CD14-positive monocyte (primary cell): Measurements from ENCODE around the gene MBOAT7. TPM values are rescaled to one million over a fixed set of nuclear protein-coding genes. Genes with fewer than 3 reads are reported as not detected.
A peak's percentile ranks its signal among the peaks of the same experiment; 100 is the strongest.

Experiments used
- DNase-seq, 3 donors: peaks; one replicate each; pipeline ENCODE4 v3.0.0-alpha.2; 2011 to 2022
- H2AFZ ChIP-seq: 2 replicates; pipeline ENCODE4 v1.6.0; 2012; ENCODE audit warnings: mild to moderate bottlenecking, low read depth, low read length, inconsistent platforms; ENCODE audit not compliant: insufficient read depth, poor library complexity, severe bottlenecking
- H3K27ac ChIP-seq, 2 donors: 1 replicate in 1 of 2; 2 replicates in 1 of 2; pipeline ENCODE4 v1.5.1; 2012 to 2013; ENCODE audit warnings: low read length in 2 of 2, control low read depth in 1 of 2, inconsistent platforms in 1 of 2, low read depth in 1 of 2, mild to moderate bottlenecking in 1 of 2
- H3K27me3 ChIP-seq, 2 donors: one replicate each; pipeline versions ENCODE4 v1.6.0 to v1.6.1; 2011 to 2013; ENCODE audit warnings: low read length in 2 of 2; ENCODE audit not compliant: control insufficient read depth in 2 of 2, insufficient read depth in 2 of 2
- H3K36me3 ChIP-seq, 2 donors: replicated peaks in 1 of 2; 1 replicate in 1 of 2; 2 replicates in 1 of 2; pipeline versions ENCODE4 v1.5.1 to v1.6.1; 2012 to 2013; ENCODE audit warnings: low read length in 2 of 2, control low read depth in 1 of 2, inconsistent platforms in 1 of 2, mild to moderate bottlenecking in 1 of 2; ENCODE audit not compliant: insufficient read depth in 2 of 2, control insufficient read depth in 1 of 2
- H3K4me1 ChIP-seq, 2 donors: 1 replicate in 1 of 2; 2 replicates in 1 of 2; pipeline versions ENCODE4 v1.5.1 to v1.6.1; 2012 to 2013; ENCODE audit warnings: low read length in 2 of 2, control low read depth in 1 of 2, inconsistent platforms in 1 of 2, mild to moderate bottlenecking in 1 of 2, moderate library complexity in 1 of 2; ENCODE audit not compliant: insufficient read depth in 2 of 2, control insufficient read depth in 1 of 2
- H3K4me2 ChIP-seq: replicated peaks from 2 replicates; pipeline ENCODE3; 2012; ENCODE audit warnings: low read length, moderate library complexity, mild to moderate bottlenecking; ENCODE audit not compliant: poor library complexity, severe bottlenecking; ENCODE audit errors: extremely low read depth
- H3K4me3 ChIP-seq, 3 experiments: fragments of 200-600 bp in 1 of 3; sonication (generic) in 1 of 3; replicated peaks in 1 of 3; 1 replicate in 2 of 3; 2 replicates in 1 of 3; pipeline ENCODE4 v1.5.1; 2011 to 2013; ENCODE audit warnings: low read length in 3 of 3, mild to moderate bottlenecking in 3 of 3, control low read depth in 2 of 3, low read depth in 2 of 3, inconsistent platforms in 1 of 3, moderate library complexity in 1 of 3
- H3K79me2 ChIP-seq: 2 replicates; pipeline ENCODE4 v1.6.0; 2012; ENCODE audit warnings: mild to moderate bottlenecking, control low read depth, inconsistent platforms, low read length, moderate library complexity; ENCODE audit not compliant: insufficient read depth
- H3K9ac ChIP-seq: 2 replicates; pipeline ENCODE4 v1.6.0; 2017; ENCODE audit warnings: low read length, mild to moderate bottlenecking; ENCODE audit not compliant: insufficient read depth, poor library complexity, severe bottlenecking
- H3K9me3 ChIP-seq, 2 donors: replicated peaks in 1 of 2; 1 replicate in 1 of 2; 2 replicates in 1 of 2; pipeline versions ENCODE4 v1.5.1 to v1.6.1; 2012 to 2013; ENCODE audit warnings: low read length in 2 of 2, control low read depth in 1 of 2; ENCODE audit not compliant: control insufficient read depth in 1 of 2, insufficient read depth in 1 of 2
- H4K20me1 ChIP-seq: 2 replicates; pipeline ENCODE4 v1.6.0; 2012; ENCODE audit warnings: mild to moderate bottlenecking, low read length, control low read depth, moderate library complexity; ENCODE audit not compliant: insufficient read depth
- H3K27ac Mint-ChIP-seq, 7 donors: one replicate each; pipeline ENCODE4 v1.8.0; 2020; ENCODE audit warnings: mild to moderate bottlenecking in 7 of 7, mixed read lengths in 7 of 7, moderate library complexity in 6 of 7, inconsistent platforms in 2 of 7
- H3K27me3 Mint-ChIP-seq, 3 donors: one replicate each; pipeline ENCODE4 v1.8.0; 2021 to 2022; ENCODE audit warnings: low read depth in 3 of 3, mild to moderate bottlenecking in 3 of 3, mixed read lengths in 3 of 3, moderate library complexity in 3 of 3, inconsistent platforms in 1 of 3
- H3K36me3 Mint-ChIP-seq, 2 donors: one replicate each; pipeline ENCODE4 v1.8.0; 2020; ENCODE audit warnings: mixed read lengths in 2 of 2, inconsistent platforms in 1 of 2, mild to moderate bottlenecking in 1 of 2
- H3K4me1 Mint-ChIP-seq: one replicate; pipeline ENCODE4 v1.8.0; 2020; ENCODE audit warnings: mild to moderate bottlenecking, mixed read lengths
- H3K4me3 Mint-ChIP-seq, 2 donors: one replicate each; pipeline ENCODE4 v1.8.0; 2020; ENCODE audit warnings: mild to moderate bottlenecking in 2 of 2, mixed read lengths in 2 of 2, moderate library complexity in 1 of 2
- H3K9me3 Mint-ChIP-seq, 7 donors: one replicate each; pipeline ENCODE4 v1.8.0; 2020 to 2022; ENCODE audit warnings: mixed read lengths in 7 of 7, mild to moderate bottlenecking in 6 of 7, moderate library complexity in 6 of 7, inconsistent platforms in 2 of 7
- WGBS: methylation state at CpG from one replicate; pipeline ENCODE4 v1.1.5; 2013; ENCODE audit warnings: missing lambda C conversion rate; ENCODE audit not compliant: insufficient coverage; 5-methylcytosine and 5-hydroxymethylcytosine counted together
- intact Hi-C, 2 donors: fragments of 100-400 bp; cut with micrococcal nuclease; formaldehyde crosslinking; loops; one replicate each; pipeline versions ENCODE4 v1.15.0 to v1.15.1; 2023
- polyA plus RNA-seq, 3 donors: library from polyadenylated mRNA; depleted of rRNA in 1 of 3; unstranded in 2 of 3; stranded (reverse) in 1 of 3; fragments of 300-500 nt in 2 of 3; fragments of >200 nt in 1 of 3; fragmentation: Illumina TruSeq in 2 of 3; gene quantifications; 1 replicate in 2 of 3; 2 replicates in 1 of 3; pipeline ENCODE4 v1.2.3, GENCODE V29; 2012 to 2021
- TF ChIP-seq, protein P1 (sequence below): fragments of 200-600 bp; IDR thresholded peaks from one replicate; pipeline ENCODE4 v1.8.0; 2022; ENCODE audit warnings: antibody characterized with exemption, mild to moderate bottlenecking

The MBOAT7 gene
- polyA plus RNA-seq, 3 donors = 84.0 to 115 (median 111) TPM

DNA sequence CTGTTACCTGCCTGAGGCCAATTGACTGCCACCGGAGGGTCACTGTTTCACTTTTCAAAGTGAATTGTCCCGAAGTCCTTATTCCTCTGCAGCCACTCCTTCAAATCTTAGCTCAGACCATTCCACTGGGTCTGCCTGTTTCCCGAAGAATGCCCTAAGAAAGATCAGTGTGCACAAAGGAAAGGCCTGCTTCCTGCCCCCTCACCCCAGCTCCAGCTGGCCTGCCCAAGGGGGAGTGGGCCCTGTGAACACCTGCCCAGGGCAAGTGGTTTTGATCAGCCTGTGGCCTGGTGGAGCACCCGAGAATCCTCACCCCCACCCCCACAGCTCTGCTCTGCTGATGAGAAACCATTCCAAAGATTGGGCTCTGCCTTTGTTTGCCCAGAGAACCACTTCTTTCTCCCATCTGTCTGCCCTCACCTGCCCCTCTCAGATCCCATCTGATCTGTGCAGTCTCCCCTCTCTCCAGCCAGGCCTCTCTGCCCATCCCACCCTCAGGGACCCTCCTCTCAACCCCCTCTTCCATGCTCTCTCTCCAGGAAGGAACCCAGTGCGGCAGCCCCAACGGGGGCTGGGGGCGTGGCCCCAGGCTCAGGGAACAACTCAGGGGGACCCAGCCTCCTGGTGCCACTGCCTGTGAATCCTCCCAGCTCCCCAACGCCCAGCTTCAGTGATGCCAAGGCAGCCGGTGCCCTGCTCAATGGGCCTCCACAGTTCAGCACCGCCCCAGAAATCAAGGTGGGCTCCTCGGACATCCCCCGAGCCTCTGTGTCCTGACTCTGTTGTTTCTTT, 40.2 kb downstream of the MBOAT7 start:
- Histone ChIP-seq H3K9ac (no peak overlapping the region), H3K4me1 (no peaks in the 10 kb centered on the region), H3K79me2 (no peaks in the 10 kb centered on the region), H3K36me3 (peaks cover 92 to 99% of the 10 kb centered on the region in 2 donors), H2AFZ (no peak overlapping the region), H3K27ac (no peak overlapping the region), H3K4me2 (no peak overlapping the region), H4K20me1 (peaks cover 82% of the 10 kb centered on the region), H3K4me3 (no peak overlapping the region), H3K9me3 (no peaks in the 10 kb centered on the region), H3K27me3 (no peaks in the 10 kb centered on the region)
- Mint-ChIP-seq H3K36me3 (peaks cover 85 to 95% of the 10 kb centered on the region in 2 donors), H3K9me3 (no peaks in the 10 kb centered on the region), H3K27ac (peak overlapping the region in 4 of 7 donors; percentile 4 to 82 (median 56)), H3K4me3 (no peak overlapping the region), H3K27me3 (peaks cover 0 to 2% (median 0%) of the 10 kb centered on the region in 3 donors), H3K4me1 (no peaks in the 10 kb centered on the region)
- intact Hi-C loops = no loop called here
- 87% methylated on average over 12 of the region's 12 CpGs for WGBS
- TF ChIP-seq, protein P1, sequence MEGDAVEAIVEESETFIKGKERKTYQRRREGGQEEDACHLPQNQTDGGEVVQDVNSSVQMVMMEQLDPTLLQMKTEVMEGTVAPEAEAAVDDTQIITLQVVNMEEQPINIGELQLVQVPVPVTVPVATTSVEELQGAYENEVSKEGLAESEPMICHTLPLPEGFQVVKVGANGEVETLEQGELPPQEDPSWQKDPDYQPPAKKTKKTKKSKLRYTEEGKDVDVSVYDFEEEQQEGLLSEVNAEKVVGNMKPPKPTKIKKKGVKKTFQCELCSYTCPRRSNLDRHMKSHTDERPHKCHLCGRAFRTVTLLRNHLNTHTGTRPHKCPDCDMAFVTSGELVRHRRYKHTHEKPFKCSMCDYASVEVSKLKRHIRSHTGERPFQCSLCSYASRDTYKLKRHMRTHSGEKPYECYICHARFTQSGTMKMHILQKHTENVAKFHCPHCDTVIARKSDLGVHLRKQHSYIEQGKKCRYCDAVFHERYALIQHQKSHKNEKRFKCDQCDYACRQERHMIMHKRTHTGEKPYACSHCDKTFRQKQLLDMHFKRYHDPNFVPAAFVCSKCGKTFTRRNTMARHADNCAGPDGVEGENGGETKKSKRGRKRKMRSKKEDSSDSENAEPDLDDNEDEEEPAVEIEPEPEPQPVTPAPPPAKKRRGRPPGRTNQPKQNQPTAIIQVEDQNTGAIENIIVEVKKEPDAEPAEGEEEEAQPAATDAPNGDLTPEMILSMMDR = no peak
- no peak for DNase-seq

DNA sequence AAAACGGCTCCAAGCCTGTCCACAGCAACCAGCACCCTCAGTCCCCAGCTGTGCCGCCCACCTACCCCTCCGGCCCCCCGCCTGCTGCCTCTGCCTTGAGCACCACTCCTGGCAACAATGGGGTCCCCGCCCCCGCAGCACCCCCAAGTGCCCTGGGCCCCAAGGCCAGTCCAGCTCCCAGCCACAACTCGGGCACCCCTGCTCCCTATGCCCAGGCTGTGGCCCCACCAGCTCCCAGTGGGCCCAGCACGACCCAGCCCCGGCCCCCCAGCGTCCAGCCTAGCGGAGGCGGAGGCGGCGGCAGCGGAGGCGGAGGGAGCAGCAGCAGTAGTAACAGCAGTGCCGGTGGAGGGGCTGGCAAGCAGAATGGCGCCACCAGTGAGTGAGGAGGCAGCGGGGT, 41.2 kb downstream of the MBOAT7 start:
- Mint-ChIP-seq H3K27me3 (peaks cover 0 to 2% (median 0%) of the 10 kb centered on the region in 3 donors), H3K27ac (peak overlapping the region in 1 of 7 donors; percentile 6), H3K9me3 (no peaks in the 10 kb centered on the region), H3K36me3 (peaks cover 85 to 95% of the 10 kb centered on the region in 2 donors), H3K4me1 (no peaks in the 10 kb centered on the region), H3K4me3 (no peak overlapping the region)
- H2AFZ ChIP-seq = no peak overlapping the region
- WGBS = 94% methylated on average over 18 of the region's 19 CpGs
- no peak overlapping the region for H3K9ac ChIP-seq
- no peaks in the 10 kb centered on the region for H3K4me1 ChIP-seq
- peaks cover 3% of the 10 kb centered on the region for H3K79me2 ChIP-seq
- no peak overlapping the region for H3K4me3 ChIP-seq
- no peak overlapping the region for H3K27ac ChIP-seq
- no peaks in the 10 kb centered on the region for H3K27me3 ChIP-seq
- H3K36me3 ChIP-seq = peaks cover 92 to 99% of the 10 kb centered on the region in 2 donors
- intact Hi-C loops = no loop called here
- H4K20me1 ChIP-seq = peaks cover 82% of the 10 kb centered on the region
- no peaks in the 10 kb centered on the region for H3K9me3 ChIP-seq
- no peak overlapping the region for H3K4me2 ChIP-seq
- TF ChIP-seq, protein P1 = no peak
- DNase-seq = no peak
